GM19324 (cell line): ENCODE results near the gene BIN2.
"Not testable (repeated sequence)": the region's sequence is repeated elsewhere in the genome, so short reads cannot be mapped to it uniquely, and the experiment has no call there.

Experiments
- ATAC-seq: cut with Tn5 transposase; IDR thresholded peaks from one replicate; pipeline ENCODE4 v1.9.1; 2021; ENCODE audit warnings: mild to moderate bottlenecking, moderate library complexity; ENCODE audit not compliant: unreplicated experiment, low FRiP score

Gene BIN2

GRCh38 chr12:51318846-51319599, 5.0 kb downstream of the BIN2 start:
- ATAC-seq = peak; percentile 55

GRCh38 chr12:51318057-51318806, 5.7 kb downstream of the BIN2 start:
- not testable (repeated sequence) for ATAC-seq

- ATAC-seq = no peak
Observed at GRCh38 chr12:51311389-51311788, 12.6 kb downstream of the BIN2 start.

GRCh38 chr12:51307655-51308593, 16.1 kb downstream of the BIN2 start:
- no peak for ATAC-seq

GRCh38 chr12:51306507-51306906, 17.5 kb downstream of the BIN2 start:
- no peak for ATAC-seq

GRCh38 chr12:51300768-51301167, 23.2 kb downstream of the BIN2 start:
- not testable (repeated sequence) for ATAC-seq

- ATAC-seq = no peak
Observed at GRCh38 chr12:51295651-51296050, 28.3 kb downstream of the BIN2 start.

- not testable (repeated sequence) for ATAC-seq
Observed at GRCh38 chr12:51294097-51294496, 29.9 kb downstream of the BIN2 start.

GRCh38 chr12:51293696-51294095, 30.3 kb downstream of the BIN2 start:
- ATAC-seq = no peak

- not testable (repeated sequence) for ATAC-seq
Observed at GRCh38 chr12:51291603-51292513, 32.1 kb downstream of the BIN2 start.

GRCh38 chr12:51285843-51286242, 38.1 kb downstream of the BIN2 start:
- ATAC-seq = no peak

GRCh38 chr12:51281202-51281924, 42.6 kb downstream of the BIN2 start:
- no peak for ATAC-seq

- no peak for ATAC-seq
Observed at GRCh38 chr12:51275088-51275487, 48.9 kb downstream of the BIN2 start.

- not testable (repeated sequence) for ATAC-seq
Observed at GRCh38 chr12:51272810-51273209, 51.2 kb downstream of the BIN2 start.

- no peak for ATAC-seq
Observed at GRCh38 chr12:51270951-51271518, 52.9 kb downstream of the BIN2 start.

GRCh38 chr12:51270067-51270950, 53.7 kb downstream of the BIN2 start, which contains the start of gene SMAGP:
TSS of gene SMAGP (minus strand) at chr12:51270415. CDS start at chr12:51269278, 1,137 bp downstream.
- ATAC-seq = peak; percentile 70

- peak; percentile 27 for ATAC-seq
Observed at GRCh38 chr12:51269174-51270066, 54.6 kb downstream of the BIN2 start.
